Endothelial cell of umbilical vein (primary cell): ENCODE results near the gene ZNF701.

Source experiments
- EZH2 ChIP-seq: IDR thresholded peaks from 2 replicates; pipeline ENCODE4 v1.6.1; 2012; ENCODE audit warnings: borderline replicate concordance, low read depth, mild to moderate bottlenecking, moderate library complexity, low read length, inconsistent platforms; ENCODE audit not compliant: severe bottlenecking
- FOS ChIP-seq: IDR thresholded peaks from 2 replicates; pipeline ENCODE4 v1.6.1; 2011; ENCODE audit warnings: mild to moderate bottlenecking, low read length, moderate library complexity, borderline replicate concordance; ENCODE audit not compliant: insufficient read depth
- GATA2 ChIP-seq: IDR thresholded peaks from 2 replicates; pipeline ENCODE4 v1.7.0; 2011; ENCODE audit warnings: low read depth, mild to moderate bottlenecking, moderate library complexity, mixed read lengths, low read length; ENCODE audit not compliant: insufficient read length, insufficient read depth
- JUN ChIP-seq: IDR thresholded peaks from 2 replicates; pipeline ENCODE4 v1.6.1; 2011; ENCODE audit warnings: borderline replicate concordance, low read depth; ENCODE audit not compliant: insufficient read length, insufficient read depth
- MAX ChIP-seq: IDR thresholded peaks from 2 replicates; pipeline ENCODE4 v1.6.1; 2011; ENCODE audit not compliant: insufficient read depth, insufficient read length
- MYC ChIP-seq: IDR thresholded peaks from one replicate; pipeline ENCODE4 v1.6.1; 2011; ENCODE audit warnings: mild to moderate bottlenecking, low read depth, low read length
- POLR2A ChIP-seq: IDR thresholded peaks from 2 replicates; pipeline ENCODE4 v1.6.1; 2012; ENCODE audit warnings: low read depth, mild to moderate bottlenecking, control low read depth, low read length
- POLR2AphosphoS5 ChIP-seq: IDR thresholded peaks from 2 replicates; pipeline ENCODE4 v1.6.1; 2012; ENCODE audit warnings: low read depth, mild to moderate bottlenecking, control low read depth, low read length, moderate library complexity; ENCODE audit not compliant: insufficient read depth
- TF ChIP-seq, protein P1 (sequence below), 2 donors: IDR thresholded peaks; 1 replicate in 1 of 2; 2 replicates in 1 of 2; pipeline ENCODE4 v1.5.1; 2011; ENCODE audit warnings: low read length in 2 of 2, mild to moderate bottlenecking in 2 of 2, moderate library complexity in 2 of 2, control low read depth in 1 of 2, inconsistent platforms in 1 of 2, low read depth in 1 of 2; ENCODE audit not compliant: insufficient read depth in 1 of 2; ENCODE audit errors: extremely low read depth in 1 of 2

- TF ChIP-seq POLR2AphosphoS5 = no peak
- TF ChIP-seq, protein P1, sequence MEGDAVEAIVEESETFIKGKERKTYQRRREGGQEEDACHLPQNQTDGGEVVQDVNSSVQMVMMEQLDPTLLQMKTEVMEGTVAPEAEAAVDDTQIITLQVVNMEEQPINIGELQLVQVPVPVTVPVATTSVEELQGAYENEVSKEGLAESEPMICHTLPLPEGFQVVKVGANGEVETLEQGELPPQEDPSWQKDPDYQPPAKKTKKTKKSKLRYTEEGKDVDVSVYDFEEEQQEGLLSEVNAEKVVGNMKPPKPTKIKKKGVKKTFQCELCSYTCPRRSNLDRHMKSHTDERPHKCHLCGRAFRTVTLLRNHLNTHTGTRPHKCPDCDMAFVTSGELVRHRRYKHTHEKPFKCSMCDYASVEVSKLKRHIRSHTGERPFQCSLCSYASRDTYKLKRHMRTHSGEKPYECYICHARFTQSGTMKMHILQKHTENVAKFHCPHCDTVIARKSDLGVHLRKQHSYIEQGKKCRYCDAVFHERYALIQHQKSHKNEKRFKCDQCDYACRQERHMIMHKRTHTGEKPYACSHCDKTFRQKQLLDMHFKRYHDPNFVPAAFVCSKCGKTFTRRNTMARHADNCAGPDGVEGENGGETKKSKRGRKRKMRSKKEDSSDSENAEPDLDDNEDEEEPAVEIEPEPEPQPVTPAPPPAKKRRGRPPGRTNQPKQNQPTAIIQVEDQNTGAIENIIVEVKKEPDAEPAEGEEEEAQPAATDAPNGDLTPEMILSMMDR (IDR thresholded peaks at IDR 0.05; ENCODE audit: extremely low read depth in 1 of 2, insufficient read depth in 1 of 2, low read depth in 1 of 2, low read length in 2 of 2) = no peak
- TF ChIP-seq EZH2 = no peak
- no peak for TF ChIP-seq MAX
- TF ChIP-seq JUN = no peak
- TF ChIP-seq MYC = no peak
- no peak for TF ChIP-seq POLR2A
- TF ChIP-seq GATA2 = no peak
- TF ChIP-seq FOS = no peak
Measured at GRCh38 chr19:52585604-52586003, 15.5 kb downstream of the ZNF701 start.
